HCT116 (cell line): ENCODE measurements around the gene KCNIP4. TPM values are rescaled to one million over a fixed set of nuclear protein-coding genes. Genes with fewer than 3 reads are reported as not detected.

Experiments used
- ATAC-seq: fragments of 200-7000 bp; cut with Tn5 transposase; 2 replicates; pipeline ENCODE4 v1.9.1; 2020; ENCODE audit warnings: mild to moderate bottlenecking, moderate library complexity
- BruUV-seq: library from RNA; stranded (reverse); fragments of 400-500 nt; replicated peaks from 2 replicates; lab custom pipeline; 2021; lab: Mats Ljungman, UMichigan
- CTCF ChIA-PET: fragments of 300-600 bp; sonication (Branson Sonifier 250); formaldehyde crosslinking; loops from one replicate; lab custom pipeline; 2021; ENCODE audit warnings: antibody characterized with exemption; lab: Charles Lee
- POLR2A ChIA-PET: fragments of 300-600, 350-600 bp; sonication (Branson Sonifier 250); formaldehyde crosslinking; loops from one replicate; lab custom pipeline; 2021; ENCODE audit warnings: antibody characterized with exemption; lab: Charles Lee
- RAD21 ChIA-PET, 2 experiments: fragments of 300-600 bp; sonication (Branson Sonifier 250); formaldehyde crosslinking; loops; one replicate each; lab custom pipeline; 2023; ENCODE audit warnings: low total read pairs in 2 of 2; ENCODE audit not compliant: uncharacterized antibody in 2 of 2, unreplicated experiment in 2 of 2, low non-redundant PET in 1 of 2; lab: Charles Lee
- DNase-seq: peaks from one replicate; pipeline ENCODE4 v3.0.0-alpha.2; 2010; ENCODE audit warnings: low read depth, low spot score
- H2AFZ ChIP-seq: fragments of 200-600 bp; shearing (Covaris generic), sonication (generic); 2 replicates; pipeline ENCODE4 v1.6.1; 2017; ENCODE audit warnings: low read depth, mixed run types, mixed read lengths, antibody characterized with exemption, low read length; ENCODE audit not compliant: poor library complexity, severe bottlenecking
- H3K27ac ChIP-seq: 2 replicates; pipeline ENCODE4 v1.5.1; 2012; ENCODE audit warnings: low read depth, low read length
- H3K27me3 ChIP-seq: fragments of 200-600 bp; sonication (generic); 2 replicates; pipeline ENCODE4 v1.6.1; 2016; ENCODE audit warnings: mixed run types, low read length, mixed read lengths; ENCODE audit not compliant: insufficient read depth
- H3K36me3 ChIP-seq, 2 experiments: fragments of 200-500 bp in 1 of 2; fragments of 200-600 bp in 1 of 2; sonication (Bioruptor generic) in 1 of 2; sonication (generic) in 1 of 2; 2 replicates each; pipeline versions ENCODE4 v1.5.1 to v1.6.1; 2014 to 2016; ENCODE audit warnings: low read length in 2 of 2, inconsistent platforms in 1 of 2, mixed read lengths in 1 of 2, mixed run types in 1 of 2; ENCODE audit not compliant: insufficient read depth in 2 of 2, control insufficient read depth in 1 of 2
- H3K4me1 ChIP-seq, 2 experiments: fragments of 200-600 bp in 1 of 2; sonication (generic) in 1 of 2; 2 replicates each; pipeline versions ENCODE4 v1.5.1 to v1.6.1; 2012 to 2017; ENCODE audit warnings: low read length in 2 of 2, inconsistent platforms in 1 of 2, mild to moderate bottlenecking in 1 of 2, mixed read lengths in 1 of 2, mixed run types in 1 of 2, moderate library complexity in 1 of 2; ENCODE audit not compliant: insufficient read depth in 2 of 2, control insufficient read depth in 1 of 2
- H3K4me2 ChIP-seq: fragments of 200-600 bp; sonication (generic); 2 replicates; pipeline ENCODE4 v1.6.1; 2017; ENCODE audit warnings: mixed run types, low read length, mixed read lengths
- H3K4me3 ChIP-seq, 2 experiments: fragments of 200-600 bp in 1 of 2; sonication (generic) in 1 of 2; replicated peaks in 1 of 2; 2 replicates each; pipeline ENCODE4 v1.5.1; 2011 to 2016; ENCODE audit warnings: low read length in 2 of 2, control low read depth in 1 of 2, low read depth in 1 of 2, mild to moderate bottlenecking in 1 of 2, mixed read lengths in 1 of 2, mixed run types in 1 of 2
- H3K79me2 ChIP-seq: fragments of 200-600 bp; sonication (generic); 2 replicates; pipeline ENCODE4 v1.6.1; 2017; ENCODE audit warnings: mild to moderate bottlenecking, mixed run types, low read length, moderate library complexity, mixed read lengths; ENCODE audit not compliant: insufficient read depth
- H3K9ac ChIP-seq: fragments of 200-600 bp; sonication (generic); 2 replicates; pipeline ENCODE4 v1.6.1; 2016; ENCODE audit warnings: low read length, mixed read lengths
- H3K9me2 ChIP-seq: fragments of 200-600 bp; sonication (generic), shearing (Covaris generic); 2 replicates; pipeline ENCODE4 v1.6.1; 2017; ENCODE audit warnings: mixed run types, mild to moderate bottlenecking, moderate library complexity; ENCODE audit not compliant: insufficient read depth
- H3K9me3 ChIP-seq, 2 experiments: fragments of 200-500 bp in 1 of 2; fragments of 200-600 bp in 1 of 2; sonication (Bioruptor generic) in 1 of 2; sonication (generic) in 1 of 2; 2 replicates each; pipeline ENCODE4 v1.6.1; 2014 to 2017; ENCODE audit warnings: low read length in 2 of 2, mixed read lengths in 2 of 2, inconsistent platforms in 1 of 2, low read depth in 1 of 2, mild to moderate bottlenecking in 1 of 2, mixed run types in 1 of 2, moderate library complexity in 1 of 2; ENCODE audit not compliant: control insufficient read depth in 1 of 2, insufficient read depth in 1 of 2
- H4K20me1 ChIP-seq: fragments of 200-600 bp; sonication (generic), shearing (Covaris generic); 2 replicates; pipeline ENCODE4 v1.6.1; 2017; ENCODE audit warnings: mixed run types, mild to moderate bottlenecking, moderate library complexity; ENCODE audit not compliant: insufficient read depth
- ATF3 ChIP-seq: IDR thresholded peaks from 2 replicates; pipeline ENCODE4 v1.6.1; 2012
- CEBPB ChIP-seq: IDR thresholded peaks from 2 replicates; pipeline ENCODE4 v1.6.1; 2012; ENCODE audit warnings: low read depth
- EGR1 ChIP-seq: IDR thresholded peaks from 2 replicates; pipeline ENCODE4 v1.6.1; 2012; ENCODE audit warnings: low read depth
- ELF1 ChIP-seq: IDR thresholded peaks from 2 replicates; pipeline ENCODE4 v1.6.1; 2012; ENCODE audit warnings: low read depth, borderline replicate concordance
- EZH2 ChIP-seq: fragments of 200-600 bp; sonication (generic); IDR thresholded peaks from 2 replicates; pipeline ENCODE4 v1.6.1; 2017; ENCODE audit warnings: antibody characterized with exemption, mixed run types
- EZH2phosphoT487 ChIP-seq: fragments of 200-600 bp; IDR thresholded peaks from 2 replicates; pipeline ENCODE4 v1.6.1; 2018; ENCODE audit warnings: antibody characterized with exemption, borderline replicate concordance
- FOSL1 ChIP-seq: IDR thresholded peaks from 2 replicates; pipeline ENCODE4 v1.6.1; 2012; ENCODE audit warnings: low read depth
- JUND ChIP-seq: IDR thresholded peaks from 2 replicates; pipeline ENCODE4 v1.6.1; 2012
- MAX ChIP-seq: IDR thresholded peaks from 2 replicates; pipeline ENCODE4 v1.6.1; 2012
- POLR2AphosphoS5 ChIP-seq: IDR thresholded peaks from 2 replicates; pipeline ENCODE4 v1.6.1; 2011; ENCODE audit warnings: mild to moderate bottlenecking, low read depth, low read length, moderate library complexity
- RAD21 ChIP-seq: IDR thresholded peaks from 2 replicates; pipeline ENCODE4 v1.6.1; 2012; ENCODE audit warnings: low read depth, mild to moderate bottlenecking
- REST ChIP-seq: IDR thresholded peaks from 2 replicates; pipeline ENCODE4 v1.6.1; 2012; ENCODE audit warnings: low read depth
- SIN3A ChIP-seq: IDR thresholded peaks from 2 replicates; pipeline ENCODE4 v1.6.1; 2012; ENCODE audit warnings: low read depth
- SRF ChIP-seq: IDR thresholded peaks from 2 replicates; pipeline ENCODE4 v1.6.1; 2012; ENCODE audit warnings: low read depth
- TCF7L2 ChIP-seq: IDR thresholded peaks from 2 replicates; pipeline ENCODE4 v1.7.0; 2011; ENCODE audit warnings: borderline replicate concordance, inconsistent platforms; ENCODE audit not compliant: insufficient read depth, insufficient read length; ENCODE audit errors: extremely low read depth
- ZFX ChIP-seq: fragments of 450-650 bp; IDR thresholded peaks from 2 replicates; pipeline ENCODE4 v1.6.1; 2017
- ZNF274 ChIP-seq: fragments of 200-500 bp; sonication (Bioruptor generic); IDR thresholded peaks from 2 replicates; pipeline ENCODE4 v1.6.1; 2014; ENCODE audit warnings: mild to moderate bottlenecking, low read depth, low read length, inconsistent platforms
- intact Hi-C: fragments of 100-400 bp; cut with micrococcal nuclease; formaldehyde crosslinking; loops from 2 replicates; pipeline ENCODE4 v1.10.0; 2022
- total RNA-seq: library from RNA; stranded (reverse); gene quantifications from one replicate; pipeline ENCODE4 v1.2.1, GENCODE V29; 2021; ENCODE audit not compliant: unreplicated experiment

KCNIP4 gene
- total RNA-seq, 1 experiment from 2014 or later: not detected

- H3K4me1 ChIP-seq: no peaks in the 10 kb centered on the region
- DNase-seq: no peak
- no peaks in the 10 kb centered on the region for H3K79me2 ChIP-seq
- no peak overlapping the region for H3K27ac ChIP-seq
- CTCF ChIA-PET: no interaction called here
- no peaks in the 10 kb centered on the region for H3K36me3 ChIP-seq
- no peak overlapping the region for H3K4me2 ChIP-seq
- RAD21 ChIA-PET: no interaction called here
- ATAC-seq: no peak
- H3K9ac ChIP-seq: no peak overlapping the region
- POLR2A ChIA-PET: no interaction called here
- no peaks in the 10 kb centered on the region for H3K9me2 ChIP-seq
- TF ChIP-seq EGR1: no peak
- no peak for TF ChIP-seq RAD21
- no peak for TF ChIP-seq ELF1
- TF ChIP-seq ZNF274: no peak
- TF ChIP-seq REST: no peak
- TF ChIP-seq EZH2: no peak
- no peak for TF ChIP-seq TCF7L2
- no peak for TF ChIP-seq ZFX
- TF ChIP-seq CEBPB: no peak
- no peak for TF ChIP-seq MAX
- TF ChIP-seq SRF: no peak
- TF ChIP-seq SIN3A: no peak
- no peak for TF ChIP-seq FOSL1
- TF ChIP-seq EZH2phosphoT487: no peak
- no peak for TF ChIP-seq POLR2AphosphoS5
- no peak for TF ChIP-seq JUND
- TF ChIP-seq ATF3: no peak
- H4K20me1 ChIP-seq: no peaks in the 10 kb centered on the region
- H3K9me3 ChIP-seq: peaks cover 0 to 26% of the 10 kb centered on the region in 2 experiments; a peak in 2 of 4 replicates
- no TSS peak for BruUV-seq
- no peak overlapping the region for H3K4me3 ChIP-seq
- H2AFZ ChIP-seq: no peak overlapping the region
- intact Hi-C loops: no loop called here
- H3K27me3 ChIP-seq: no peaks in the 10 kb centered on the region
These were observed 742.6 kb downstream of the KCNIP4 start for GRCh38 chr4:21205821-21206531.
